A549 treated with CpdA at 1 μM for 4 hours (cell line): ENCODE measurements around the gene DAO. TPM values are rescaled to one million over a fixed set of nuclear protein-coding genes. Genes with fewer than 3 reads are reported as not detected.

ENCODE experiments used
- total RNA-seq: library from RNA; stranded (reverse); fragments of 200-300 nt; extraction: Qiagen RNA extraction; gene quantifications from 5 replicates; pipeline ENCODE4 v1.2.3, GENCODE V29; 2022; ENCODE audit warnings: low read depth

Gene DAO
- total RNA-seq = not detected in 5 replicates

GRCh38 chr12:108879615-108880254 lies at the start of gene DAO:
Gene DAO, plus strand, starts transcription at chr12:108880092. Its CDS starts 4,915 bp downstream, at chr12:108885007.

Other genes starting within 250 kb of the DAO start
- 0.44 to 1.1 TPM (median 1.0 TPM) in 5 replicates for gene SELPLG, start 246.2 kb upstream of the DAO start, total RNA-seq
- 172 to 211 TPM (median 193 TPM) in 5 replicates for gene CORO1C, start 148.6 kb upstream of the DAO start, total RNA-seq
- gene SSH1, start 22.5 kb upstream of the DAO start, total RNA-seq = 16.3 to 26.4 TPM (median 19.0 TPM) in 5 replicates
- not detected in 5 replicates for gene SVOP, start 141.0 kb downstream of the DAO start, total RNA-seq
- gene USP30, start 172.5 kb downstream of the DAO start, total RNA-seq = 5.8 to 9.7 TPM (median 9.0 TPM) in 5 replicates
- gene ALKBH2, start 213.4 kb downstream of the DAO start, total RNA-seq = 46.7 to 50.6 TPM (median 49.9 TPM) in 5 replicates
- gene UNG, start 217.5 kb downstream of the DAO start, total RNA-seq = 88.3 to 90.5 TPM (median 89.3 TPM) in 5 replicates
- gene ACACB, start 236.5 kb downstream of the DAO start, total RNA-seq = 4.4 to 8.0 TPM (median 6.8 TPM) in 5 replicates